ENCODE results near the gene ABCC11.

Gene ABCC11

GRCh38 chr16:48118841-48119240 lies 128.5 kb downstream of the ABCC11 start:
- H3K79me2 ChIP-seq (ENCODE audit: insufficient read depth, low read length), result no peaks in the 10 kb centered on the region
- no peak for TF ChIP-seq EZH2phosphoT487 (conservative IDR thresholded peaks at IDR 0.05; ENCODE audit: low read length)
- TF ChIP-seq CTCF (IDR thresholded peaks at IDR 0.05; ENCODE audit: insufficient read depth, low read length, poor library complexity, severe bottlenecking), result no peak
- H2AFZ ChIP-seq (ENCODE audit: low read depth, low read length, severe bottlenecking), result no peak overlapping the region
- no peaks in the 10 kb centered on the region for H3K27me3 ChIP-seq (ENCODE audit: low read length)
- H3K36me3 ChIP-seq (ENCODE audit: low read length), result no peaks in the 10 kb centered on the region
- H3K9ac ChIP-seq (ENCODE audit: low read length), result no peak overlapping the region
- no peak overlapping the region for H3K4me3 ChIP-seq (ENCODE audit: insufficient read depth, low read length, poor library complexity, severe bottlenecking)
- H3K9me3 ChIP-seq (ENCODE audit: insufficient read depth, low read length), result no peaks in the 10 kb centered on the region
- H3K4me2 ChIP-seq (ENCODE audit: low read depth, low read length, poor library complexity, severe bottlenecking), result no peak overlapping the region
- no peak overlapping the region for H3K27ac ChIP-seq (ENCODE audit: low read depth, low read length)
- H3F3A ChIP-seq (ENCODE audit: insufficient read depth), result no peaks in the 10 kb centered on the region
- H3K9me2 ChIP-seq (replicated peaks; ENCODE audit: insufficient read depth, low read length), result no peaks in the 10 kb centered on the region
- H4K20me1 ChIP-seq (ENCODE audit: low read depth, low read length), result no peaks in the 10 kb centered on the region

GRCh38 chr16:48117217-48118105 lies 129.9 kb downstream of the ABCC11 start:
- no peaks in the 10 kb centered on the region for H3K9me3 ChIP-seq (ENCODE audit: insufficient read depth, low read length)
- H3K4me3 ChIP-seq (ENCODE audit: insufficient read depth, low read length, poor library complexity, severe bottlenecking), result no peak overlapping the region
- no peaks in the 10 kb centered on the region for H3K36me3 ChIP-seq (ENCODE audit: low read length)
- no peak overlapping the region for H2AFZ ChIP-seq (ENCODE audit: low read depth, low read length, severe bottlenecking)
- no peaks in the 10 kb centered on the region for H4K20me1 ChIP-seq (ENCODE audit: low read depth, low read length)
- no peak overlapping the region for H3K9ac ChIP-seq (ENCODE audit: low read length)
- H3F3A ChIP-seq (ENCODE audit: insufficient read depth), result no peaks in the 10 kb centered on the region
- H3K4me2 ChIP-seq (ENCODE audit: low read depth, low read length, poor library complexity, severe bottlenecking), result no peak overlapping the region
- H3K27ac ChIP-seq (ENCODE audit: low read depth, low read length), result no peak overlapping the region
- H3K79me2 ChIP-seq (ENCODE audit: insufficient read depth, low read length), result no peaks in the 10 kb centered on the region
- H3K27me3 ChIP-seq (ENCODE audit: low read length), result no peaks in the 10 kb centered on the region
- H3K9me2 ChIP-seq (replicated peaks; ENCODE audit: insufficient read depth, low read length), result no peaks in the 10 kb centered on the region
- no peak for TF ChIP-seq EZH2phosphoT487 (conservative IDR thresholded peaks at IDR 0.05; ENCODE audit: low read length)
- peak; percentile 96 for TF ChIP-seq CTCF (IDR thresholded peaks at IDR 0.05; ENCODE audit: insufficient read depth, low read length, poor library complexity, severe bottlenecking)

Measured in SU-DHL-6 (cell line).